KOPT-K1 (cell line): ENCODE results near the gene ZSCAN4.

Experiments
- H3K27ac ChIP-seq: fragments of 200-600 bp; sonication (generic); 2 replicates; pipeline ENCODE4 v1.5.1; 2016; ENCODE audit warnings: antibody characterized with exemption, mild to moderate bottlenecking, low read depth, low read length; ENCODE audit not compliant: poor library complexity, severe bottlenecking
- H3K36me3 ChIP-seq: fragments of 200-600 bp; sonication (generic); 2 replicates; pipeline ENCODE4 v1.5.1; 2017; ENCODE audit warnings: antibody characterized with exemption, mild to moderate bottlenecking, low read length, moderate library complexity; ENCODE audit not compliant: insufficient read depth
- H3K9me3 ChIP-seq: fragments of 200-600 bp; sonication (generic); 2 replicates; pipeline ENCODE4 v1.5.1; 2017; ENCODE audit warnings: antibody characterized with exemption, low read length, mild to moderate bottlenecking; ENCODE audit not compliant: insufficient read depth, poor library complexity, severe bottlenecking

ZSCAN4 gene

DNA sequence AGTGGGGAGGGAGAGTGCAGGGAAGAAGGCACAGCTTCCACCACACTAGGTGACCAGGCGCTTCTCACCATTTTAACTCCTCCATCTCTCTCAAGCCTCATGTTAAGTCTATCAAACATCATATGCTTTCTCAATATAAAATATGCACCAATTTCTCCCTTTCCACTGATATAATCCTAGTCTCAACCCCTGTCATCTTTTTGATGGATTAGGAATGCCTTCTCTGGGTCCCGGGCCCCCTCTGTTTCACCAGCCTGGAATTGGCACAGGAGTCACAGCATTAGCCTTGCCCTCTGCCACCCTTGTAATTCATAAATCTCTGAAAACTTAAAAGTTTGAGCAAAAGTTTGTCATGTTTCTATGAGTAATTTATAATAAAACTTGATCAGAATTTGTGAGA is at the start of gene ZSCAN4:
Gene ZSCAN4 (plus strand): TSS at position 301 of the 400 bp plus-strand sequence. CDS start 7,211 bp downstream, outside the sequence.
- no peak within 1 kb of the TSS for H3K27ac ChIP-seq
- no peaks in the 10 kb centered on the region for H3K9me3 ChIP-seq
- no peaks in the 10 kb centered on the region for H3K36me3 ChIP-seq

GRCh38 chr19:57620673-57621348 is 47.9 kb upstream of the ZSCAN4 start:
- Histone ChIP-seq H3K27ac (no peak overlapping the region), H3K9me3 (peaks cover 100% of the 10 kb centered on the region), H3K36me3 (peaks cover 97% of the 10 kb centered on the region)

DNA sequence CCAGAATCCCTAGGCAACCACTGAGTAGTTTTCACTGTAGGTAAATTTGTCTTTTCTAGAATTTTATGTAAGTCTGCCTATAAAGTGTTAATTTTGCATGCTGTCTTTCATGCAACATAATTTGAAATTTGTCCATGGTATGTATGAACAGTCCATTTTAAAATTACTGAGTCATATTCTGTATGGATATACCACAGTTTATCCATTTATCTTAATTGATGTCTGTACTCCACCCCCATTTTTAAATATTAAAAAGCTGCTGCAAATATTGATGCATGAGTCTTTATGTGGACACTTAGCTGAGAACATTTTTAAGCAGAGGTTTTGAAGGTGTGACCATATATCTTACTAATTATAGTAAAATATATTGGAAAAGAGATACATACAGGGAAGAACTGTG is 45.6 kb upstream of the ZSCAN4 start:
- Histone ChIP-seq H3K27ac (no peak overlapping the region), H3K9me3 (peaks cover 94% of the 10 kb centered on the region), H3K36me3 (peaks cover 74% of the 10 kb centered on the region)

DNA sequence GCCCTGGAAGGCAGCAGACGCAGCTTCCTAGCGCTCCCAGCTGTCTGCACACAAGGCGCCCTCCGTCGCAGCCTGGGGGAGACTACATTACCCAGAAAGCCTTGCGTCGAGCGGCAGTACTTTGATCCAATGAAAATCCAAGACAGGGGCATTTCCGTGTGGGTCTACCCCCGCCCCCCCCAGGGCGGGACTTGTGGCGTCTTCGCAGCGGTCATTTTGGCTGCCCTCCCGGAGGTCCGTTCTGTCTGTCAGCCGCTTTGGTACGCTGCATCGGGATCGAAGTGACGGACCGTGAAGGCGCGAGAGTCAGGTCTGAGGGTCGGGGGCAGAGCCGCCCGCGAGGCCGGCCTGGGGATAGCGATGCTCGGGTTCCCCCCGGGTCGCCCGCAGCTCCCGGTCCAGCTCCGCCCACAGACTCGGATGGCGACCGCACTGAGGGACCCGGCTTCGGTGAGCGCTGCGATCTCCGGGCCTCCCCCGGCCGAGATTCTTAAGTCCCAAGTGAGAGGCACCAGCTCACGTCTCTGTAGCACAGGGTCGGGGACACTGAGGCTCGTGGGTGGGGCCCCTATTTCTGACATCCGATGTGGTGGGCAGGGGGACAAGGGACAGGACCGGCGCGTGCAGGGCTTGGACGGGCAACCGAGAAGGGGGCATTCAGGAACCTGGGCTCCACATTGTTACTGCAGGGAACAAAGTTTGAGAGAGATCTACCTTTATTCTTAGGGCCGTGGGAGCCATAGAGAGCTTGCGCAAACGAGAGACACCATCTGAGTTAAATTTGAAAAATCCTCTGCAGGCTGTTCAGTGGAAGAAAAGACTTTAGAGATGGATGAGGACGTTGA is 35.5 kb upstream of the ZSCAN4 start, which contains the start of gene ZNF211:
Gene ZNF211 (plus strand): TSS at position 182 of the 845 bp plus-strand sequence. CDS start 179 bp downstream, at position 361.
- peaks cover 35% of the 10 kb centered on the region for H3K36me3 ChIP-seq
- peak within 1 kb of the TSS; percentile 63 for H3K27ac ChIP-seq

GRCh38 chr19:57633832-57634131 is 35.0 kb upstream of the ZSCAN4 start:
- H3K36me3 ChIP-seq, result peaks cover 40% of the 10 kb centered on the region
- H3K9me3 ChIP-seq, result peaks cover 28% of the 10 kb centered on the region
- peak overlapping the region; percentile 63 for H3K27ac ChIP-seq

More for the DNA sequence above, 35.5 kb upstream of the ZSCAN4 start, which contains the start of gene ZNF211:
- H3K9me3 ChIP-seq, result peaks cover 22% of the 10 kb centered on the region

GRCh38 chr19:57637379-57637778 is 31.4 kb upstream of the ZSCAN4 start:
- H3K27ac ChIP-seq, result no peak overlapping the region
- peaks cover 62% of the 10 kb centered on the region for H3K9me3 ChIP-seq
- H3K36me3 ChIP-seq, result peaks cover 76% of the 10 kb centered on the region

DNA sequence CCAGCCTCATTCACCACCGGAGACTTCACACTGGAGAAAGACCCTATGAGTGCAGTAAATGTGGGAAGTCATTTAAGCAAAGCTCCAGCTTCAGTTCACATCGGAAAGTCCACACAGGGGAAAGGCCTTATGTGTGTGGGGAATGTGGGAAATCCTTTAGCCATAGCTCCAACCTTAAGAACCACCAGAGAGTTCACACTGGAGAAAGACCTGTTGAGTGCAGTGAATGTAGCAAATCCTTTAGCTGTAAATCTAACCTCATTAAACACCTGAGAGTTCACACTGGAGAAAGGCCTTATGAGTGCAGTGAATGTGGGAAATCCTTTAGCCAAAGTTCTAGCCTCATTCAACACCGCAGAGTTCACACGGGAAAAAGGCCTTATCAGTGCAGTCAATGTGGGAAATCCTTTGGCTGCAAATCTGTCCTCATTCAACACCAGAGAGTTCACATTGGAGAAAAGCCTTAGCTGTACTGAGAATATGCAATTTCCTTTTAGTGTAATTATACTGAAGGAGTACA is 27.0 kb upstream of the ZSCAN4 start:
- Histone ChIP-seq H3K27ac (no peak overlapping the region), H3K36me3 (peaks cover 66% of the 10 kb centered on the region), H3K9me3 (peaks cover 62% of the 10 kb centered on the region)

GRCh38 chr19:57642396-57643046 is 26.2 kb upstream of the ZSCAN4 start:
- Histone ChIP-seq H3K9me3 (peaks cover 55% of the 10 kb centered on the region), H3K27ac (no peak overlapping the region), H3K36me3 (peaks cover 58% of the 10 kb centered on the region)

- peaks cover 47% of the 10 kb centered on the region for H3K36me3 ChIP-seq
- no peak overlapping the region for H3K27ac ChIP-seq
- peaks cover 43% of the 10 kb centered on the region for H3K9me3 ChIP-seq
Observed at GRCh38 chr19:57643734-57644133, 25.0 kb upstream of the ZSCAN4 start.

GRCh38 chr19:57648331-57649003 is 20.3 kb upstream of the ZSCAN4 start:
- no peak overlapping the region for H3K27ac ChIP-seq
- 0 out of 2 replicates have a peak, but pooled peaks cover under 1% of the 10 kb centered on the region for H3K36me3 ChIP-seq
- peaks cover 38% of the 10 kb centered on the region for H3K9me3 ChIP-seq

DNA sequence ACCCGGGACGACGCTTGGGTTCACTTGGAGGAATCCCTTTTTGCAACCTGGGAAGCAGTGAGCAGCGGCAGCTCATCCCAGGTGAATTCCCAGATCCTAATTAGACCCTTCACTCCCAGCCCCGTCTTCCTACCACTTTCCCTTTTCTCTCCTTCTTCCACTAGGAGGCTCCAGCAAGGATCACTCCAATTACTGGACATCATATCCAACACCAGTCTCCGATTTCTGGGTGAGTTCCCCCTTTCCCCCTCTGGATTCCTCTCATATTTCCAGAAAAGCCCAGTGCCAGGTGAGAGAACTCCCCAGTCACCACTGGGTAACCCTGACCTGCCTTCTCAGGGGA is 17.1 kb upstream of the ZSCAN4 start:
- H3K27ac ChIP-seq, result peak overlapping the region; percentile 67
- peaks cover 56% of the 10 kb centered on the region for H3K9me3 ChIP-seq
- H3K36me3 ChIP-seq, result no peaks in the 10 kb centered on the region

DNA sequence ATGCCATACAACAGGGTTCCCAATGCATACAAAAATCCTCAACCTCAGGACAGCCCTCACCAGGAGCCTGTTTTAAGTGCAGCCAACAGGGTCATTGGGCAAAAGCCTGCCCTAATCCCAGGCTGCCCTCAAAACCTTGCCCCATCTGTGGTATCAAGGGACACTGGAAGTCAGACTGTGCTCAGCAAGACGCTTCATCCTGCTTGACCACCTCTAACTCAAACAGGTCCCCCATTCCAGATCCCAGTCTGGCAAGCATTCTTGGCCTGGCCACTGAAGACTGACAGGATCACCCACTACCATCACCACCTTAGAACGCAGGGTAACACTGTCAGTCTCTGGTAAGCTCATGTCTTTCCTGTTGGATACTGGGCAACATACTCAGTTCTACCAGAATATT is 15.0 kb upstream of the ZSCAN4 start:
- Histone ChIP-seq H3K27ac (no peak overlapping the region), H3K9me3 (peaks cover 56% of the 10 kb centered on the region), H3K36me3 (no peaks in the 10 kb centered on the region)

- Histone ChIP-seq H3K36me3 (no peaks in the 10 kb centered on the region), H3K9me3 (peaks cover 46% of the 10 kb centered on the region), H3K27ac (no peak overlapping the region)
Observed at GRCh38 chr19:57655443-57655842, 13.3 kb upstream of the ZSCAN4 start.

GRCh38 chr19:57656346-57656745 is 12.4 kb upstream of the ZSCAN4 start:
- no peaks in the 10 kb centered on the region for H3K36me3 ChIP-seq
- H3K9me3 ChIP-seq, result peaks cover 39% of the 10 kb centered on the region
- H3K27ac ChIP-seq, result no peak overlapping the region
